Uterus (tissue), 2 donors: Measurements from ENCODE around the gene ISM2.

Experiments
- POLR2A ChIP-seq, 2 donors: fragments of 450-650 bp; IDR thresholded peaks; one replicate each; pipeline ENCODE4 v1.6.1; 2016; ENCODE audit warnings: antibody characterized with exemption in 2 of 2, mild to moderate bottlenecking in 1 of 2, moderate library complexity in 1 of 2
- TF ChIP-seq, protein P1 (sequence below), 4 experiments: fragments of 200-600 bp in 2 of 4; fragments of 450-650 bp in 2 of 4; sonication (generic) in 2 of 4; IDR thresholded peaks; one replicate each; pipeline ENCODE4 v1.5.1; 2016 to 2019; ENCODE audit warnings: antibody characterized with exemption in 4 of 4, mild to moderate bottlenecking in 2 of 4, moderate library complexity in 1 of 4

DNA sequence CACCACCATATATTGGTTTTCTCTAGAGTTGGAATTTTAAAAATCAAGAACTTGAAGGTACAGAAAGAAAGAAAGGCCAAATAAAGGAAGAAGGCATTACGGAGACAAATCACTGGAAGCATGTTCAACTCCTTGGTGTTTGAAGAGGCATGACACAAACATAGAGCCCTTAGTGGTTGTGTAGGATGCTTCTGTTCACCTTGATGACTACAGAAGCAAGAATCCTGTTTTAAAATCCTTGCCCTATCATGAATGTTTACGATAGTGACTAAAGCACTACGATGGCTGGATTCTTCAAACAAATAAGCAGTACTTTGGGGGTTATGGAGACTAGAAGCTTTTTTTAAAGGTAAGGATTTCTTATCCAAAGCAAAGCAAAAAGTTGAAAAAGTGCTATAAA lies 10.3 kb upstream of the ISM2 start:
- TF ChIP-seq, protein P1, sequence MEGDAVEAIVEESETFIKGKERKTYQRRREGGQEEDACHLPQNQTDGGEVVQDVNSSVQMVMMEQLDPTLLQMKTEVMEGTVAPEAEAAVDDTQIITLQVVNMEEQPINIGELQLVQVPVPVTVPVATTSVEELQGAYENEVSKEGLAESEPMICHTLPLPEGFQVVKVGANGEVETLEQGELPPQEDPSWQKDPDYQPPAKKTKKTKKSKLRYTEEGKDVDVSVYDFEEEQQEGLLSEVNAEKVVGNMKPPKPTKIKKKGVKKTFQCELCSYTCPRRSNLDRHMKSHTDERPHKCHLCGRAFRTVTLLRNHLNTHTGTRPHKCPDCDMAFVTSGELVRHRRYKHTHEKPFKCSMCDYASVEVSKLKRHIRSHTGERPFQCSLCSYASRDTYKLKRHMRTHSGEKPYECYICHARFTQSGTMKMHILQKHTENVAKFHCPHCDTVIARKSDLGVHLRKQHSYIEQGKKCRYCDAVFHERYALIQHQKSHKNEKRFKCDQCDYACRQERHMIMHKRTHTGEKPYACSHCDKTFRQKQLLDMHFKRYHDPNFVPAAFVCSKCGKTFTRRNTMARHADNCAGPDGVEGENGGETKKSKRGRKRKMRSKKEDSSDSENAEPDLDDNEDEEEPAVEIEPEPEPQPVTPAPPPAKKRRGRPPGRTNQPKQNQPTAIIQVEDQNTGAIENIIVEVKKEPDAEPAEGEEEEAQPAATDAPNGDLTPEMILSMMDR (IDR thresholded peaks at IDR 0.05) = no peak
- TF ChIP-seq POLR2A (IDR thresholded peaks at IDR 0.05) = no peak
